ENCODE results near the gene CRTC1.

DNA sequence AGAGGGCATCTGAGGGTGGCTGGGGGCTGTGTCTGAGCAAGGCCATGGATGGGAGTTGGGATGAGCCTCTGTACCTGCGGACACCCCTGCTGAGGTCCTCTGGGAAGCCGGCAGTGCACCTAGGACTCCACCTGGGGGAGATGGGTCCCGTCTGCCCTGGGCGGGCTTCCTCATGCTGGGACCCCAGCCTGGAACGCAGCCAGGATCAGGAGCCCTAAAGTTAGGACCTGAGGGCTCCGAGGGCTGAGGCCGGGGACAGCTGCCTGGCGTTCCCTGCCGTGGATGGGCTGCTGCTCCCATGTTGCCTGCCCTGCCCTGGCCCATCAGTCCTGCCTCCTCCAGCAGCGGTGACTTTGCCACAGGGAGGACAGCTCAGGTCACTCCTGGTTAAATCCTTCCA is 26.1 kb downstream of the CRTC1 start:
- TF ChIP-seq, protein P1, sequence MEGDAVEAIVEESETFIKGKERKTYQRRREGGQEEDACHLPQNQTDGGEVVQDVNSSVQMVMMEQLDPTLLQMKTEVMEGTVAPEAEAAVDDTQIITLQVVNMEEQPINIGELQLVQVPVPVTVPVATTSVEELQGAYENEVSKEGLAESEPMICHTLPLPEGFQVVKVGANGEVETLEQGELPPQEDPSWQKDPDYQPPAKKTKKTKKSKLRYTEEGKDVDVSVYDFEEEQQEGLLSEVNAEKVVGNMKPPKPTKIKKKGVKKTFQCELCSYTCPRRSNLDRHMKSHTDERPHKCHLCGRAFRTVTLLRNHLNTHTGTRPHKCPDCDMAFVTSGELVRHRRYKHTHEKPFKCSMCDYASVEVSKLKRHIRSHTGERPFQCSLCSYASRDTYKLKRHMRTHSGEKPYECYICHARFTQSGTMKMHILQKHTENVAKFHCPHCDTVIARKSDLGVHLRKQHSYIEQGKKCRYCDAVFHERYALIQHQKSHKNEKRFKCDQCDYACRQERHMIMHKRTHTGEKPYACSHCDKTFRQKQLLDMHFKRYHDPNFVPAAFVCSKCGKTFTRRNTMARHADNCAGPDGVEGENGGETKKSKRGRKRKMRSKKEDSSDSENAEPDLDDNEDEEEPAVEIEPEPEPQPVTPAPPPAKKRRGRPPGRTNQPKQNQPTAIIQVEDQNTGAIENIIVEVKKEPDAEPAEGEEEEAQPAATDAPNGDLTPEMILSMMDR (IDR thresholded peaks at IDR 0.05), result no peak
- no peak for TF ChIP-seq POLR2A (IDR thresholded peaks at IDR 0.05)
